NCI-H2227 (cell line): Measurements from ENCODE around the gene ZNRD2.

Experiments used
- DNase-seq: peaks from one replicate; lab custom pipeline; 2025; ENCODE audit not compliant: unreplicated experiment; lab: John Stamatoyannopoulos, UW

The ZNRD2 gene

GRCh38 chr11:65538232-65538914 lies 31.9 kb upstream of the ZNRD2 start:
- no peak for DNase-seq

- no peak for DNase-seq
Observed at GRCh38 chr11:65538915-65539743, 31.1 kb upstream of the ZNRD2 start.

- DNase-seq = no peak
Observed at GRCh38 chr11:65539744-65540289, 30.5 kb upstream of the ZNRD2 start.

- DNase-seq = no peak
Observed at GRCh38 chr11:65540290-65541092, 29.8 kb upstream of the ZNRD2 start.

GRCh38 chr11:65541093-65541982 lies 28.9 kb upstream of the ZNRD2 start:
- DNase-seq = no peak

GRCh38 chr11:65542738-65543390 lies 27.4 kb upstream of the ZNRD2 start:
- no peak for DNase-seq

- peak; percentile 39 for DNase-seq
Observed at GRCh38 chr11:65545853-65546216, 24.4 kb upstream of the ZNRD2 start.

GRCh38 chr11:65546217-65546958 lies 23.9 kb upstream of the ZNRD2 start:
- peak; percentile 91 for DNase-seq

- no peak for DNase-seq
Observed at GRCh38 chr11:65547446-65548125, 22.7 kb upstream of the ZNRD2 start.

GRCh38 chr11:65548395-65548794 lies 21.9 kb upstream of the ZNRD2 start:
- DNase-seq = no peak

- DNase-seq = no peak
Observed at GRCh38 chr11:65549096-65549495, 21.2 kb upstream of the ZNRD2 start.

- DNase-seq = peak; percentile 48
Observed at GRCh38 chr11:65551572-65552387, 18.5 kb upstream of the ZNRD2 start.

GRCh38 chr11:65552388-65552951 lies 17.8 kb upstream of the ZNRD2 start:
- no peak for DNase-seq

- DNase-seq = no peak
Observed at GRCh38 chr11:65553301-65554001, 16.8 kb upstream of the ZNRD2 start.

- DNase-seq = no peak
Observed at GRCh38 chr11:65554057-65554818, 16.0 kb upstream of the ZNRD2 start.

GRCh38 chr11:65554842-65555430 lies 15.3 kb upstream of the ZNRD2 start:
- no peak for DNase-seq
